ENCODE results near the gene CENPN.

CENPN gene

GRCh38 chr16:81008505-81008789, 1.4 kb downstream of the CENPN start:
- peaks cover 29% of the 10 kb centered on the region for H3K36me3 ChIP-seq (ENCODE audit: insufficient read depth, low read length)
- H2AFZ ChIP-seq (ENCODE audit: low read length), result no peak overlapping the region
- H4K20me1 ChIP-seq (ENCODE audit: insufficient read depth, low read length), result no peaks in the 10 kb centered on the region
- TF ChIP-seq EZH2 (IDR thresholded peaks at IDR 0.05; ENCODE audit: borderline replicate concordance, low read length), result no peak
- TF ChIP-seq CTCF (IDR thresholded peaks at IDR 0.05; ENCODE audit: low read length), result no peak
- no peaks in the 10 kb centered on the region for H3K9me3 ChIP-seq (ENCODE audit: low read length)
- H3K4me2 ChIP-seq (ENCODE audit: low read length), result peak overlapping the region; percentile 97
- H3K4me1 ChIP-seq (ENCODE audit: insufficient read depth, low read length, severe bottlenecking), result peaks cover 30% of the 10 kb centered on the region
- peak overlapping the region; percentile 69 for H3K4me3 ChIP-seq (ENCODE audit: low read depth, low read length, poor library complexity, severe bottlenecking)
- peak overlapping the region; percentile 72 for H3K9ac ChIP-seq (ENCODE audit: low read length)
- H3K27ac ChIP-seq (ENCODE audit: low read depth, low read length, poor library complexity, severe bottlenecking), result peak overlapping the region; percentile 87
- no peaks in the 10 kb centered on the region for H3K9me2 ChIP-seq (ENCODE audit: low read depth, low read length)
- H3F3A ChIP-seq (ENCODE audit: insufficient read depth, low read length), result no peaks in the 10 kb centered on the region
- H3K79me2 ChIP-seq (ENCODE audit: insufficient read depth, low read length), result peaks cover 33% of the 10 kb centered on the region
- no peaks in the 10 kb centered on the region for H3K27me3 ChIP-seq (ENCODE audit: insufficient read depth, low read length)

GRCh38 chr16:81012974-81013373, 6.0 kb downstream of the CENPN start:
- TF ChIP-seq CTCF (IDR thresholded peaks at IDR 0.05; ENCODE audit: low read length), result no peak
- no peak for TF ChIP-seq EZH2 (IDR thresholded peaks at IDR 0.05; ENCODE audit: borderline replicate concordance, low read length)
- Histone ChIP-seq H3K9ac (ENCODE audit: low read length) (no peak overlapping the region), H3K36me3 (ENCODE audit: insufficient read depth, low read length) (peaks cover 73% of the 10 kb centered on the region), H4K20me1 (ENCODE audit: insufficient read depth, low read length) (no peaks in the 10 kb centered on the region), H3K27me3 (ENCODE audit: insufficient read depth, low read length) (no peaks in the 10 kb centered on the region), H2AFZ (ENCODE audit: low read length) (no peak overlapping the region), H3F3A (ENCODE audit: insufficient read depth, low read length) (no peaks in the 10 kb centered on the region), H3K27ac (ENCODE audit: low read depth, low read length, poor library complexity, severe bottlenecking) (no peak overlapping the region), H3K4me2 (ENCODE audit: low read length) (no peak overlapping the region), H3K79me2 (ENCODE audit: insufficient read depth, low read length) (peaks cover 17% of the 10 kb centered on the region), H3K9me2 (ENCODE audit: low read depth, low read length) (no peaks in the 10 kb centered on the region), H3K9me3 (ENCODE audit: low read length) (no peaks in the 10 kb centered on the region), H3K4me3 (ENCODE audit: low read depth, low read length, poor library complexity, severe bottlenecking) (no peak overlapping the region), H3K4me1 (ENCODE audit: insufficient read depth, low read length, severe bottlenecking) (peaks cover 9% of the 10 kb centered on the region)

DNA sequence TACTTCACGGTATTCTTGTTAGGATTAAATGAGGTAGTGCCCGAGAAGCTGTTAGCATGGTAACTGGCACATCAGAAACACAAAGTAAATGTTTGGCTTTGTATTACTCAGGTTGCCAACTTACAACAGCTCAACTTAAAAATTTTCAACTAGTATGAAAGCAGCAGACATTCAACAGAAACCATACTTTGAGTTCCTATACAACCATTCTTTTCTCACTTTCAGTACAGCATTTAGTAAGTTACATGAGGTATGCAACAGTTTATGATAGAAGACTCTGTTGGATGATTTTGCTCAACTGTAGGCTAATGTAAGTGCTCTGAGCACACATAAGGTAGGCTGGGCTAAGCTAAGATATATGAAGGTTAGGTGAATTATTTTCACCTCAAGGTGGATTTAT, 7.7 kb downstream of the CENPN start:
- 0 out of 2 replicates have a peak, but pooled peaks cover under 1% of the 10 kb centered on the region for H3K79me2 ChIP-seq (ENCODE audit: insufficient read depth, low read length)
- no peak overlapping the region for H3K9ac ChIP-seq (ENCODE audit: low read length)
- no peaks in the 10 kb centered on the region for H4K20me1 ChIP-seq (ENCODE audit: insufficient read depth, low read length)
- no peaks in the 10 kb centered on the region for H3F3A ChIP-seq (ENCODE audit: insufficient read depth, low read length)
- H3K9me2 ChIP-seq (ENCODE audit: low read depth, low read length), result no peaks in the 10 kb centered on the region
- H3K9me3 ChIP-seq (ENCODE audit: low read length), result no peaks in the 10 kb centered on the region
- H2AFZ ChIP-seq (ENCODE audit: low read length), result no peak overlapping the region
- no peak overlapping the region for H3K27ac ChIP-seq (ENCODE audit: low read depth, low read length, poor library complexity, severe bottlenecking)
- TF ChIP-seq EZH2 (IDR thresholded peaks at IDR 0.05; ENCODE audit: borderline replicate concordance, low read length) (no peak), CTCF (IDR thresholded peaks at IDR 0.05; ENCODE audit: low read length) (no peak)
- H3K4me1 ChIP-seq (ENCODE audit: insufficient read depth, low read length, severe bottlenecking), result no peaks in the 10 kb centered on the region
- no peak overlapping the region for H3K4me2 ChIP-seq (ENCODE audit: low read length)
- no peaks in the 10 kb centered on the region for H3K27me3 ChIP-seq (ENCODE audit: insufficient read depth, low read length)
- H3K4me3 ChIP-seq (ENCODE audit: low read depth, low read length, poor library complexity, severe bottlenecking), result no peak overlapping the region
- peaks cover 86% of the 10 kb centered on the region for H3K36me3 ChIP-seq (ENCODE audit: insufficient read depth, low read length)
